HG03280 (cell line): ENCODE data around the gene SEPTIN11.
"Not testable (repeated sequence)": the region's sequence is repeated elsewhere in the genome, so short reads cannot be mapped to it uniquely, and the experiment has no call there.

Source experiments
- ATAC-seq: cut with Tn5 transposase; IDR thresholded peaks from one replicate; pipeline ENCODE4 v1.9.1; 2021; ENCODE audit warnings: mild to moderate bottlenecking, moderate library complexity; ENCODE audit not compliant: unreplicated experiment

The SEPTIN11 gene

GRCh38 chr4:76951672-76952010 is 2.1 kb downstream of the SEPTIN11 start:
- ATAC-seq: no peak

GRCh38 chr4:76952071-76952470 is 2.5 kb downstream of the SEPTIN11 start:
- no peak for ATAC-seq

- ATAC-seq: no peak
These were observed 3.4 kb downstream of the SEPTIN11 start for GRCh38 chr4:76952656-76953582.

- no peak for ATAC-seq
These were observed 4.4 kb downstream of the SEPTIN11 start for GRCh38 chr4:76953956-76954355.

GRCh38 chr4:76954489-76954888 is 4.9 kb downstream of the SEPTIN11 start:
- ATAC-seq: no peak

GRCh38 chr4:76955182-76955581 is 5.6 kb downstream of the SEPTIN11 start:
- ATAC-seq: no peak

- no peak for ATAC-seq
These were observed 7.6 kb downstream of the SEPTIN11 start for GRCh38 chr4:76957004-76957738.

GRCh38 chr4:76958891-76959290 is 9.3 kb downstream of the SEPTIN11 start:
- ATAC-seq: no peak

GRCh38 chr4:76960014-76960413 is 10.5 kb downstream of the SEPTIN11 start:
- ATAC-seq: peak; percentile 84

GRCh38 chr4:76962406-76963130 is 13.0 kb downstream of the SEPTIN11 start:
- ATAC-seq: no peak

- no peak for ATAC-seq
These were observed 13.7 kb downstream of the SEPTIN11 start for GRCh38 chr4:76963131-76963750.

- not testable (repeated sequence) for ATAC-seq
These were observed 14.4 kb downstream of the SEPTIN11 start for GRCh38 chr4:76963927-76964326.

GRCh38 chr4:76964769-76965168 is 15.2 kb downstream of the SEPTIN11 start:
- no peak for ATAC-seq

- ATAC-seq: no peak
These were observed 16.5 kb downstream of the SEPTIN11 start for GRCh38 chr4:76965866-76966579.

GRCh38 chr4:76968937-76969336 is 19.4 kb downstream of the SEPTIN11 start:
- ATAC-seq: no peak

GRCh38 chr4:76969495-76969894 is 19.9 kb downstream of the SEPTIN11 start:
- ATAC-seq: no peak

- no peak for ATAC-seq
These were observed 20.5 kb downstream of the SEPTIN11 start for GRCh38 chr4:76969941-76970529.

- no peak for ATAC-seq
These were observed 22.8 kb downstream of the SEPTIN11 start for GRCh38 chr4:76972306-76972705.

- ATAC-seq: no peak
These were observed 24.6 kb downstream of the SEPTIN11 start for GRCh38 chr4:76974150-76974549.

GRCh38 chr4:76977113-76977512 is 27.6 kb downstream of the SEPTIN11 start:
- ATAC-seq: no peak
